Ovary (tissue), 3 donors: ENCODE measurements around the gene PPP1R15B.

Experiments
- CTCF ChIP-seq, 3 donors: fragments of 450-650 bp in 2 of 3; fragments of 200-600 bp in 1 of 3; IDR thresholded peaks; one replicate each; pipeline versions ENCODE4 v1.5.1 to v1.8.0; 2016 to 2022; ENCODE audit warnings: antibody characterized with exemption in 3 of 3, mild to moderate bottlenecking in 1 of 3
- POLR2A ChIP-seq: fragments of 450-650 bp; IDR thresholded peaks from one replicate; pipeline ENCODE4 v1.6.1; 2017; ENCODE audit warnings: antibody characterized with exemption, mild to moderate bottlenecking, moderate library complexity
- donor health status: DM: no; HTN: no; CAD: no.

DNA sequence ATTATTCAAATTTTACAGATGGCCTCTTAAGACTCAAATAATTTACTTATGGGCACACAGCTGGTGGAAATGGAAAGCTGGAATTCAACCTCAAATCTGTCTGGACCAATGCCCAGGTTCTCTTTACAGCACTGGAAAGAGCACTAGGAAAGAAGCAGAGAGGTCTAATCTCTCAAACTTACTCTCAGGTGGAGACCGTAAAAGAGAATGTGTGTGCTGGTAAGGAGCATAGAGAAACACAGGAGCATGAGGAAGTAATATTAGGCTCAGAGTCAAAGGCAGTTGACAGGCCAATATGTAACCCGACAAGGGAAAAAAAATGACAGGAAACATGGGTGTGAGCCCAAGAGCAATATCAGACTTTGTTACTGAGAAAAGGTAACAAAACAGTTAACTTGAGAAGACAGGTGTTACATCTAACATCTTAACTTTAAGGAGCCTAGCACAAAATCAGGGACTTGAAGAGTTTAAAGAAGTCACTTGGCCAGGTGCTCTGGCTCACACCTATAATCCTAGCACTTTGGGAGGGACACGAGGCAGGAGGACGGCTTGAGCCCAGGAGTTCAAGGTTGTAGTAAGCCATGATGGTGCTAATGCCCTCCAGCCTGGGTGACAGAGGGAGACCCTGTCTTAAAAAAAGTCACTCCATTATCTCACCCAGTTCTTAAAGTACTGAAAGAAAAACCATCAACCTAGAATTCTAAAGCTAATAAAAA lies 20.7 kb downstream of the PPP1R15B start:
- TF ChIP-seq CTCF (IDR thresholded peaks at IDR 0.05) = no peak
- no peak for TF ChIP-seq POLR2A
